ENCODE measurements around the gene TBCC. TPM values are rescaled to one million over a fixed set of nuclear protein-coding genes. Genes with fewer than 3 reads are reported as not detected.

TBCC gene
- 10 to 100 TPM; 12.2 to 13.0 TPM for total RNA-seq
- long read RNA-seq, transcript TBCC-201 (1 exons, 1,616 nt) = major isoform, 24 of 24 reads
- long read RNA-seq, partial matches to known transcripts = 0 of 24 reads
- long read RNA-seq, other reads (novel, unspliced or antisense) = 0 of 24 reads

DNA sequence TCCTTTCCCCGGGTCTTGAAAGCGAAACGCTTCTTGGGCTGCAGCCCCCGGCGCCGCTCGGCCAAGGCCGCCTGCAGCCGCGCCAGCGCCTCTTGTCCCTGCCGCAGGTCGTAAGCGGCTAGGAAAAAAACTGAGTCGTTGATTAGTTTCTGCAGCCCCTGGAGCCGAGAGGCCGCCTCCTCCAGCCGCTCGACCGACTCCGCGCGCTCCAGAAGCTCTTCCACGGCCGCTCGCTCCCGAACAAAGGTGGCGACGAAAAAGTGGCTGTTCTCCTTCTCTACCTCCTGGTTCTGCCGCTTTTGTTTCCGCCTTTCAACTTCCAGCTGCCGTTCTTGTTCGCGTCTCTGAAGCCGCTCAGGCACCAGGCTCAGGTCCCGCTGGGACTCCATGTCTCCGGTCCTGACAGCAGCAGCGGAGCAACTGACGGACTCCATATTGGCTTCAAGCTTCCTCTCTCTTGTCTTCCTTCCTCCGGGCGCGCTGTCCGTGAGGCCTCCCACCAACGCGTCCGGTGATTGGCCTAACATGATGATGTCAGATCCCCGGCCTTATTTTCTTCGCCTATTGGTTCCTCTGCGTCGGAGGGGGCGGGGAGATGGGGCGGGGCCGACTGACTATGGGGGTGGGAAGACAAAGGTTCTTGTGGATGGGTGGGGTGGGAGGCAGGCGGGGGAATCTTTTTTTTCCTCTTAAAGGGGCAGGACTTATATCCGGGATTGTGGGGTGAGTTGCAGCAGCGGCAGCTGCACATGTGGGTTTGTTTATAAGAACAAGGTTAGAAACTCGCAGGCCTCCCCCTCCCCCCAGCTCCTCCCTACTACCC lies at the start of gene TBCC:
Gene TBCC, minus strand, starts transcription at position 464 of the 823 bp plus-strand sequence. Its CDS starts 30 bp downstream, at position 434.
- intact Hi-C loops (cut with DNase I) = loop anchor here (2.0 to 5.0 kb wide), 2 partner anchors 35 to 131 kb away; partner anchors contain the start of gene RPL7L1 (in 1 of the 2)
- ATAC-seq = peak; percentile 89 to 91

GRCh38 chr6:42795651-42796050 lies 49.7 kb upstream of the TBCC start:
- ATAC-seq (no peak), DNase-seq (no peak)
- intact Hi-C loops (cut with DNase I) = no loop called here

More for the DNA sequence above, at the start of gene TBCC:
- peak; percentile 95 for DNase-seq

GRCh38 chr6:42791706-42792320 lies 45.9 kb upstream of the TBCC start:
- peak in 1 of 2 donors; percentile 62 for ATAC-seq
- intact Hi-C loops (cut with DNase I) = no loop called here
- no peak for DNase-seq

- no peak for DNase-seq
- peak; percentile 30 to 39 for ATAC-seq
- intact Hi-C loops (cut with DNase I) = no loop called here
Observed at GRCh38 chr6:42790549-42791181, 44.8 kb upstream of the TBCC start.

DNA sequence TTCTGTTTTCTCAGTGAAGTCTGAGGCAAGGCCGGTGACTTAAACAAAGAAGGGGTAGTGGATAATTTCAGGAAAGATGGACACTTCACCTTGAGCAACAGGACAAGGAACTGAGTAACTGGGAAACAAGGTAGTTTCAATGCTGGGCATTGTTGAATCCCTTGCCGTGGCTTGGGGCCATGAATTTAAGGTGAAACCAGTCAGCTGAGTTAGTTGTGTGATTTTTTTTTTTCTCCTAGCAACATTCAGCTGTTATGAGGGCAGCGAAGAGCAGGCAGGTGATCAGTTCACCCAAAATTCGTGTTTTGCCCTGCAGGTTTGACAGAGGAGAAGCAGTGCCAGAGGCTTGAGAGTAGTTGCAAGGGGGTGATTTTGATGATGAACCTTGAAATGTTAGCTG lies 42.8 kb upstream of the TBCC start:
- no peak for ATAC-seq
- intact Hi-C loops (cut with DNase I) = loop anchor here in 1 of 2 donors (5.0 kb wide), 1 partner anchor 34 kb away; no protein-coding TSS in a partner anchor
- DNase-seq = no peak

GRCh38 chr6:42787063-42787472 lies 41.2 kb upstream of the TBCC start:
- ATAC-seq (no peak), DNase-seq (no peak)
- intact Hi-C loops (cut with DNase I) = loop anchor here in 1 of 2 donors (5.0 kb wide), 1 partner anchor 35 kb away; no protein-coding TSS in a partner anchor

GRCh38 chr6:42786525-42786985 lies 40.7 kb upstream of the TBCC start:
- ATAC-seq = no peak
- intact Hi-C loops (cut with DNase I) = loop anchor here in 1 of 2 donors (5.0 kb wide), 1 partner anchor 36 kb away; no protein-coding TSS in a partner anchor
- no peak for DNase-seq

- no peak for DNase-seq
- no peak for ATAC-seq
- intact Hi-C loops (cut with DNase I) = loop anchor here in 1 of 2 donors (5.0 kb wide), 1 partner anchor 37 kb away; no protein-coding TSS in a partner anchor
Observed at GRCh38 chr6:42784717-42785498, 39.0 kb upstream of the TBCC start.

- ATAC-seq = no peak
- intact Hi-C loops (cut with DNase I) = no loop called here
- DNase-seq = no peak
Observed at GRCh38 chr6:42783876-42784642, 38.2 kb upstream of the TBCC start.

DNA sequence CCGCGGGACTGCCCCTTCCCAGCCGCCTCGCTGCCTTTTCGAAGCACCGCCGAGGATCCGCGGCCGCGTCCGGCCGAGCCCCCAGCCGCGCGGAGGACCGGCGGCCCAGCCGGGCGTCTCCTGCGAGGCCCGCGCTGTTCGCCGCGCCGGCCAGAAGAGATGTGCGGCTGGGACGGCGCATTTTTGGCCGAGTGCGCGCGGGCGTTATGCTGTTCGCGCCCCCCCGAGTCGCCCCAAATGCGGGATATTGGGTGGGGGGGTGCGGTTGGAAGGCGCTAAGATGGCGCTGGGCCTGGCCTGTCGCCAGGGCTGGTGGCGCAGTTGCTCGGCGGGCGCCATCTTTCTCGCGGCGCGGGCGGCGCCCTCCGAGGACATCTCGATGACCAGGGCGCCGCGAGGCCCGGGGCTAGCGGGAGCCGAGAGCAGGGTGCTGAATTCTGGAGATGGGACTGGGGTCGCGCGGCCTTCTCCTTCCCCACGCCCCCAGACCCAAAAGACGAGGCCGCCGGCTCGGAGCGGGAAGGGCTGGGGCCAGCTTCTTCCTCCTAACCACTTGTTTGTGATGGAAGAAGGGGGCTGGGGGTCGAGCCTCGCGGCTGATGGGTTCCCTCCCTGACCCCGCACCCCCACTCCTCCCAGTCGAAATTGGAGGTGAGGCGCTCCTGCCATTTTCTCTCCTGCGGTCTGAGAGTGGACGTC lies 37.4 kb upstream of the TBCC start:
- peak; percentile 84 for DNase-seq
- intact Hi-C loops (cut with DNase I) = no loop called here
- ATAC-seq = peak; percentile 67 to 85

GRCh38 chr6:42782689-42783176 lies 36.8 kb upstream of the TBCC start:
- ATAC-seq (peak; percentile 72 to 85), DNase-seq (peak; percentile 84)
- intact Hi-C loops (cut with DNase I) = loop anchor here in 1 of 2 donors (1.0 kb wide), 1 partner anchor 35 kb away; no protein-coding TSS in a partner anchor

DNA sequence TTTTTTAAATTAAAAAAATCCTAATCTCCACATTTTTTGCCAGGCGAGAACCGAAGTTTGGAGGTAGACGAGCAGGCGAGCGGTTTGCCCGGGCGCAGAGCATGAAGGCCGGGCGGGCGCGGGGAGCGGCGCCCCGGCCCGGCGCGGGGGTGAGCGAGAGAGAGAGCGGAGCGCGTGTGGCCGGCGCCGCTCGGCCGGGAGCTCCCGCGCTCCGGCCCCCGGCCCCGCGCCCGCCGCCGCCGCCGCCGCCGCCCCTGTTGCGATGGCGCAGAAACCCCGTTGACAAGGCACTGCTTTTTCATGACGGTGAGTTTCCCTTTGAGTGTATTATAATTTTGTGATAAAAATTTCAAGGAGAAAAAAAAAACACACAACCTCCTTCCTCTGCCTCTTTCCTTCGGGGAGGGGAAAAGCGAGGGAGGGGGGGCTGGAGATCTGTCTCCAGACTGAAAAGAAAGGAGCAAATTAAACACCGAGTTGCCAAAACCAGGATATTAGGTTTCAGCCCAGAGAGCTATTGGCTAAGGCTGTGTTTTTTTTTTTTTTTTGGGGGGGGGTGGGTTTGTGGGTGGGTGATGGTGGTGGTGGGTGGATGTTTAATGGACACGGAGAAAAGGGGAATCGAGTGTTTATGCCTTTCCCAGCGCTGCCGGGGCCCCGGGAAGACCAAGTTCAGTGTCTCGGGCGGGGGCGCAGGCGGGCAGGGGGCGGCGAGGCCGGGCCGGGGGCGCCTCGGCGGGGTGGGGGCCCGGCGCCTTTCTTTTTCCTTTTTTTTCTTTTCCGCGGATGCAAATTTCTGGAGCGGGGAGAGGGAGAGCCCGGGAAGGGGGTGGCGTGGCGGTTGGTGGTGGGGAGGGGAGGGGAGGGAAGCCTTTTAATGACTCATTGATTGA lies 36.1 kb upstream of the TBCC start, which contains the start of gene BICRAL:
Gene BICRAL, plus strand, starts transcription at position 257 of the 893 bp plus-strand sequence. CDS start 39,971 bp downstream, outside the sequence.
- intact Hi-C loops (cut with DNase I) = loop anchor here (1.0 to 2.0 kb wide), 2 partner anchors 35 kb away; partner anchors contain the start of gene TBCC (in 1 of the 2)
- peak; percentile 39 to 42 for ATAC-seq
- peak; percentile 65 for DNase-seq

DNA sequence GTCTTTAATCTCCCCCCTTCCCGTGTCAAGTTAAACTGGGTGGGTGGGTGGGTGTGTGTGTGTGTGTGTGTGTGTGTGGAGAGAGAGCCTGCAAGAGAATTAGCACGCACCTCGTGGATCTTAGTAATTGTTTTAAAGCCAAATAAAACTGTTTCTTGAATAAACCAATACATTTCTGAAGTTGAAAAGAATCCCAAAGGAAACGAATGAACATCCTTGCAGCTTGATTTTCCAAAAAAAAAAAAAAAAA lies 35.6 kb upstream of the TBCC start:
- ATAC-seq (no peak), DNase-seq (no peak)
- intact Hi-C loops (cut with DNase I) = loop anchor here in 1 of 2 donors (2.0 kb wide), 1 partner anchor 35 kb away; the partner anchor contains the start of gene TBCC

DNA sequence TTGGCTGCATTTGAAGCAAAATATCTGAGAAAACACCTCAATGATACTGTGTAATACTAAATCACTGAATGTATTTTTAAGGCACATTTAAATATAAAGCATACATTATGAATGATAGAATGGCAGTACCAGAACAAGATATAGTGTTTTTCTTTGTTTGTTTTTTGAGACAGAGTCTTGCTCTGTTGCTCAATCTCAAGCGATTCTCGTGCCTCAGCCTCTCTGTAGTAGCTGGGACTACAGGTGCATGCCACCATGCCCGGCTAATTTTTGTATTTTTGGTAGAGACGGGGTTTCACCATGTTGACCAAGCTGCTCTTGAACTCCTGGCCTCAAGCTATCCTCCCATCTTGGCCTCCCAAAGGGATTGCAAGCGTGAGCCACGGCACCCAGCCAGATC lies 33.6 kb upstream of the TBCC start:
- intact Hi-C loops (cut with DNase I) = no loop called here
- no peak for DNase-seq
- no peak for ATAC-seq

DNA sequence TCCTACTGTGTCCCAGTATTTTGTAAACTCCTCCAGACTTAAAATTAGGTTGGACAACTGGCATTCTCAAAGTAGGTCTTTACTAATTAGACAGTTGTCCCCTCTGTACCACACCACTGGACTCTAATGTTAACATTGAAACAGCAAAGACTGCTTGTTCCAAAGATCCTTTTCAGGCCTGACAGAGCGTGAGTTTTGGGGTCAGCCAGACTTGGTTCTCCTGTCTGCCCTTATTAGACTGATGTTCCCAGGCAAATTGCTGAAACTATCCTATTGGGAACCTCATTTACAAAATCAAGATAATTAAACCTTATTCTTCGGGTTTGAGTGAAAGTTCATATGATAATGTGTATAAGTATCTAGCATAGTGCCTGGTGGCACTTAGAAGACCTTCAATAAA lies 32.2 kb upstream of the TBCC start:
- intact Hi-C loops (cut with DNase I) = no loop called here
- ATAC-seq = no peak
- no peak for DNase-seq

Measured in left cardiac atrium (tissue), 4 donors.